Heart left ventricle (tissue), 13 donors: Measurements from ENCODE around the gene RTTN.

Source experiments
- POLR2A ChIP-seq, 2 donors: fragments of 450-650 bp; IDR thresholded peaks; one replicate each; pipeline ENCODE4 v1.6.1; 2017; ENCODE audit warnings: antibody characterized with exemption in 2 of 2, mild to moderate bottlenecking in 2 of 2, moderate library complexity in 2 of 2
- TF ChIP-seq, protein P1 (sequence below), 12 donors: fragments of 200-600 bp; sonication (generic) in 4 of 12; IDR thresholded peaks; one replicate each; pipeline versions ENCODE4 v1.5.0 to v1.8.0; 2018 to 2022; ENCODE audit warnings: antibody characterized with exemption in 12 of 12, mild to moderate bottlenecking in 5 of 12
- donor health status: ischemic (EF 13 %, LVEDD 7.1; RV severe dilation, severe dysfunction).
- donor health status: DM: no; HTN: yes; CAD: no.
- donor health status: DM: no; HTN: no; CAD: no.
- donor health status: ischemic (EF 25% LVEDD 6.9; RV normal size, moderate dysfunction).
- donor health status: ischemic (EF 25% LVEDD 5.7; RV mildly dilated, moderate dysfunction).
- donor health status: ischemic (EF 35%, LVEDD 5.7; RV mildly dilated, moderate dysfunction).
- donor health status: nonischemic (EF 11% LVEDD 7.7; RV severe dilation, severe dysfunction).
- donor health status: DM: yes; HTN: yes; CAD: no.
- donor health status: PGD.
- donor health status: ischemic (EF 29% LVEDD 5.4; RV normal size, mild dysfunction).
- donor health status: nonischemic (EF 23%, LVEDD 6.1; RV moderate dilation, normal function).

- TF ChIP-seq, protein P1, sequence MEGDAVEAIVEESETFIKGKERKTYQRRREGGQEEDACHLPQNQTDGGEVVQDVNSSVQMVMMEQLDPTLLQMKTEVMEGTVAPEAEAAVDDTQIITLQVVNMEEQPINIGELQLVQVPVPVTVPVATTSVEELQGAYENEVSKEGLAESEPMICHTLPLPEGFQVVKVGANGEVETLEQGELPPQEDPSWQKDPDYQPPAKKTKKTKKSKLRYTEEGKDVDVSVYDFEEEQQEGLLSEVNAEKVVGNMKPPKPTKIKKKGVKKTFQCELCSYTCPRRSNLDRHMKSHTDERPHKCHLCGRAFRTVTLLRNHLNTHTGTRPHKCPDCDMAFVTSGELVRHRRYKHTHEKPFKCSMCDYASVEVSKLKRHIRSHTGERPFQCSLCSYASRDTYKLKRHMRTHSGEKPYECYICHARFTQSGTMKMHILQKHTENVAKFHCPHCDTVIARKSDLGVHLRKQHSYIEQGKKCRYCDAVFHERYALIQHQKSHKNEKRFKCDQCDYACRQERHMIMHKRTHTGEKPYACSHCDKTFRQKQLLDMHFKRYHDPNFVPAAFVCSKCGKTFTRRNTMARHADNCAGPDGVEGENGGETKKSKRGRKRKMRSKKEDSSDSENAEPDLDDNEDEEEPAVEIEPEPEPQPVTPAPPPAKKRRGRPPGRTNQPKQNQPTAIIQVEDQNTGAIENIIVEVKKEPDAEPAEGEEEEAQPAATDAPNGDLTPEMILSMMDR (IDR thresholded peaks at IDR 0.05) = no peak
- TF ChIP-seq POLR2A (IDR thresholded peaks at IDR 0.05) = no peak
Measured at GRCh38 chr18:70175216-70175615, 30.3 kb downstream of the RTTN start.
